IPS DF 4.7 (cell line): Measurements from ENCODE around the gene MS4A15.
"Not testable (repeated sequence)": the region's sequence is repeated elsewhere in the genome, so short reads cannot be mapped to it uniquely, and the experiment has no call there.

Experiments used
- DNase-seq: peaks from one replicate; pipeline ENCODE4 v3.0.0-alpha.2; 2013; ENCODE audit warnings: low spot score; ENCODE audit errors: extremely low read depth

MS4A15 gene

GRCh38 chr11:60801194-60801593 lies 44.5 kb downstream of the MS4A15 start:
- DNase-seq = no peak

GRCh38 chr11:60803273-60803936 lies 46.7 kb downstream of the MS4A15 start:
- DNase-seq = no peak

GRCh38 chr11:60809249-60809648 lies 52.6 kb downstream of the MS4A15 start:
- DNase-seq = no peak

DNA sequence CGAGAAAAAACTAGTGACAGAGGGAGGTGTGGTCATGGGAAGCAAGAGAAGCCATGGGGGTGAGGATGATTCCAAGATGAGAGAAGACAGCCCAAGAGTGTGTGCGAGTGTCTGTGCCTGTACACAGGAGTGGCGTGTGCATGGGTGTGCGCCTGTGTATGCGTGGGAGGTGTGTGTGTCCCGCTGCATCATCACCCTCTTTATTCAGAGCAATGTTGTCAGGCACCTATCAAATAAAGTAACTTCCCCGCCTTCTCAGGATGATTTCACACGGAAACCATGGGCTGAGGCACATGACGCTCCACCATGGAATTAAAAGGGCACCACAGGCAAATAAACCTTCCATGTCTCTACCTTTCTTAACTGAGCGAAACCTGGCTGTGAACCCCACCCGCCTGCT lies 53.0 kb downstream of the MS4A15 start:
- no peak for DNase-seq

- no peak for DNase-seq
Measured at GRCh38 chr11:60810151-60810550, 53.5 kb downstream of the MS4A15 start.

GRCh38 chr11:60810569-60810968 lies 53.9 kb downstream of the MS4A15 start:
- DNase-seq = no peak

DNA sequence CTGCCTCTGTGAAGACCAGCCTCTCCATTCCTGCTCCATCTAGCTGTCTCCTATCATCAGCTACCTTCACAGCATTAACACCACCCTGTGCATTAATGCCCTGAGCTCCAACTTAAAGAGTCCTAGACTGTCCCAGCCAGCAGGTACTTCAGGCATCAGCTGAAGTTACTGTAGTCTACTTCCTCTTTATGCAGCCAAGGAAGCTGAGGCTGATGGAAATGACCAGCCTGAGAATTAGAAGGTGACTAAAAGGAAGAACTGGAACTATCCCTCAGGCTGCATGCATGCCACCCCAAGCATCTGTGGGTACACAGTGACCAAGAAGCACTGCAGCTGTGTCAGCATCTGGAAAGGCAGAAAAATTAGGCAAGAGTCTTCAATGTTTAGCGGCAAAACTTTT lies 56.7 kb downstream of the MS4A15 start:
- no peak for DNase-seq

GRCh38 chr11:60814112-60814511 lies 57.4 kb downstream of the MS4A15 start:
- no peak for DNase-seq

DNA sequence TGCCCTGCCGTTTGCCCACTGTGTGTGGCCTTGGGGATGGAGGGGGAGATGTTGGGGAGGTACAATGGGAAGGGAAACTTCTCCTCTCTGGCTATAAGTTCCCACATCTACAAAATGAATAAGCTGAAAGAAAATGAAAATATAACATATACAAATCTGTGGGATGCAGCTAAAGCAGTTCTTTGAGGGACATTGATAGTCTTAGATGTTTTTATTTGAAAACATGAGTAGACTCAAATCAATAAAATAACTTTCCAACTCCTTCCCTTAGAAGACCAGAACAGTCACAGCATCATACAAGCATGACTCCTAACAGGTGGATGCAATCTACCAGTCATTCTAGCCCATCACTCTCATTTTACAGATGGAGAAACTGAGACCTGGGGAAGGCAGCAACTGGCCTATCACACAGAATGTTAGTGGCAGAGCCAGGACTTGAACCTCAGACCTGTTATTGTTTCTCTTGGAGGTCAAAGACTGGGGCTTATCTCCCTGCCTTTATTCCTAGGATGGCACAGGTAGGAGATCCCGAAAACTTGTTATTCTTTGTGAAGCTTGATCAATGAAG lies 60.0 kb downstream of the MS4A15 start:
- DNase-seq = no peak

GRCh38 chr11:60818057-60818456 lies 61.4 kb downstream of the MS4A15 start:
- no peak for DNase-seq

GRCh38 chr11:60821827-60822599 lies 65.3 kb downstream of the MS4A15 start:
- no peak for DNase-seq

DNA sequence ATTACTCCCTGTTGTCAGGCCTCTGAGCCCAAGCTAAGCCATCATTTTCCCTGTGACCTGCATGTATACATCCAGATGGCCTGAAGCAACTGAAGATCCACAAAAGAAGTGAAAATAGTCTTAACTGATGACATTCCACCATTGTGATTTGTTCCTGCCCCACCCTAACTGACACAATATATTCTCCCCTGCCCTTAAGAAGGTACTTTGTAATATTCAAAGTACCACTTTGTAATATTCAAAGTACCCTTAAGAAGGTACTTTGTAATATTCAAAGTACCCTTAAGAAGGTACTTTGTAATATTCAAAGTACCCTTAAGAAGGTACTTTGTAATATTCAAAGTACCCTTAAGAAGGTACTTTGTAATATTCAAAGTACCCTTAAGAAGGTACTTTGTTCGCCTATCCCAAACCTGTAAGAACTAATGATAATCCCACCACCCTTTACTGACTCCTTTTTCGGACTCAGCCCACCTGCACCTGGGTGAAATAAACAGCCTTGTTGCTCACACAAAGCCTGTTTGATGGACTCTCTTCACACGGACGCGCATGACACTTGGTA lies 67.2 kb downstream of the MS4A15 start:
- DNase-seq = not testable (repeated sequence)

DNA sequence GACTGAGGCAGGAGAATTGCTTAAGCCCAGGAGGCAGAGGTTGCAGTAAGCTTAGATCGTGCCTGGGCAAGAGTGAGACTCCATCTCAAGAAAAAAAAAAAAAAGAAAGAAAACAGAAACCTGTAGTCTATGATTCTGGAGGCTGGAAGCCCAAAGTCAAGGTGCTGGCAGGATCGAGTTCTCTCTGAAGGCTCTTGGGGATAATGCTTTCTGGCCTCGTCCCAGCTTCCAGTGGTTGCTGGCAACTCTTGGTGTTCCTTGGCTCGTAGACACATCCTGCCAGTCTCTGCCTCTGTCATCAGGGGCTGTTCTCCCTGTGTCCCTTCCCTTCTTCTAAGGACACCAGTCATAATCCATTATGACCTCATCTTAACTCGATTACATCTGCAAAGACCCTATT lies 68.5 kb downstream of the MS4A15 start:
- DNase-seq = no peak

- DNase-seq = no peak
Measured at GRCh38 chr11:60825790-60826189, 69.1 kb downstream of the MS4A15 start.
